ENCODE data around the gene HSD11B1L.
"Not testable (repeated sequence)": the region's sequence is repeated elsewhere in the genome, so short reads cannot be mapped to it uniquely, and the experiment has no call there.

Gene HSD11B1L

GRCh38 chr19:5687360-5688198 is 6.8 kb downstream of the HSD11B1L start:
- DNase-seq = no peak

- DNase-seq = not testable (repeated sequence)
These were observed 7.5 kb downstream of the HSD11B1L start for GRCh38 chr19:5688262-5688881.

GRCh38 chr19:5690125-5690954 is 9.5 kb downstream of the HSD11B1L start, which contains the start of gene RPL36:
Gene RPL36 (plus strand): TSS chr19:5690295. CDS start chr19:5690508, 213 bp downstream.
- peak; percentile 99 to 100 (median 99) for DNase-seq

- peak; percentile 19 to 60 (median 38) for DNase-seq
These were observed 10.4 kb downstream of the HSD11B1L start for GRCh38 chr19:5690955-5691821.

- peak in 1 of 4 experiments; percentile 15 for DNase-seq
These were observed 11.2 kb downstream of the HSD11B1L start for GRCh38 chr19:5691822-5692722.

- DNase-seq = no peak
These were observed 11.9 kb downstream of the HSD11B1L start for GRCh38 chr19:5692723-5693194.

- no peak for DNase-seq
These were observed 12.7 kb downstream of the HSD11B1L start for GRCh38 chr19:5693195-5694166.

GRCh38 chr19:5694167-5694955 is 13.5 kb downstream of the HSD11B1L start:
- no peak for DNase-seq

- no peak for DNase-seq
These were observed 14.3 kb downstream of the HSD11B1L start for GRCh38 chr19:5694956-5695648.

- DNase-seq = no peak
These were observed 14.9 kb downstream of the HSD11B1L start for GRCh38 chr19:5695649-5696195.

- DNase-seq = no peak
These were observed 15.6 kb downstream of the HSD11B1L start for GRCh38 chr19:5696196-5697021.

GRCh38 chr19:5697022-5697889 is 16.4 kb downstream of the HSD11B1L start:
- DNase-seq = no peak

- DNase-seq = no peak
These were observed 17.2 kb downstream of the HSD11B1L start for GRCh38 chr19:5697890-5698634.

GRCh38 chr19:5698635-5699422 is 18.0 kb downstream of the HSD11B1L start:
- DNase-seq = no peak

Measured in suppressor macrophage (primary cell).